HS-5 (cell line): ENCODE data around the gene TMEM69.
"Not testable (repeated sequence)": the region's sequence is repeated elsewhere in the genome, so short reads cannot be mapped to it uniquely, and the experiment has no call there.

ENCODE experiments used
- DNase-seq: peaks from one replicate; pipeline ENCODE4 v3.0.0-alpha.2; 2012; ENCODE audit warnings: low read depth

Gene TMEM69

DNA sequence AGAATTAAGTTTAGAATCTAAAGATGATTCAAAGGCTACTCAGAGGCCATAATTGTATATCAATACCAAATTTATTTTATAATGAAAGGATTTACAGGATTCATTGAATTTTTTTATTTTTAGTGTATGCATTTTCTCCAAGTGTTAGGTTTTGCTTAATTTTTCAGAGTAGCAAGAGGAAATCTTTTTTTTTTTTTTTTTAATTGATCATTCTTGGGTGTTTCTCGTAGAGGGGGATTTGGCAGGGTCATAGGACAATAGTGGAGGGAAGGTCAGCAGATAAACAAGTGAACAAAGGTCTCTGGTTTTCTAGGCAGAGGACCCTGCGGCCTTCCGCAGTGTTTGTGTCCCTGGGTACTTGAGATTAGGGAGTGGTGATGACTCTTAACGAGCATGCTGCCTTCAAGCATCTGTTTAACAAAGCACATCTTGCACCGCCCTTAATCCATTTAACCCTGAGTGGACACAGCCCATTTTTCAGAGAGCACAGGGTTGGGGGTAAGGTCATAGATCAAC lies 51.7 kb downstream of the TMEM69 start:
- not testable (repeated sequence) for DNase-seq
